ENCODE data around the gene NANOG. TPM values are rescaled to one million over a fixed set of nuclear protein-coding genes. Genes with fewer than 3 reads are reported as not detected.
A peak's percentile ranks its signal among the peaks of the same experiment; 100 is the strongest.
"Not testable (repeated sequence)": the region's sequence is repeated elsewhere in the genome, so short reads cannot be mapped to it uniquely, and the experiment has no call there.

NANOG gene
- total RNA-seq, result not detected in 2 replicates

GRCh38 chr12:7788884-7789528, at the start of gene NANOG:
NANOG (plus strand) TSS chr12:7789402; CDS start chr12:7789615, 213 bp downstream.
- DNase-seq (ENCODE audit: low read depth in 2 of 2), result not testable (repeated sequence)

GRCh38 chr12:7747246-7747645, 42.0 kb upstream of the NANOG start, which contains the start of gene CLEC4C:
CLEC4C (minus strand) TSS chr12:7747375; CDS start chr12:7747348, 27 bp downstream.
- no peak for DNase-seq (ENCODE audit: low read depth in 2 of 2)

GRCh38 chr12:7748852-7749251, 40.4 kb upstream of the NANOG start:
- no peak for DNase-seq (ENCODE audit: low read depth in 2 of 2)

GRCh38 chr12:7749442-7749841, 39.8 kb upstream of the NANOG start:
- no peak for DNase-seq (ENCODE audit: low read depth in 2 of 2)

- DNase-seq (ENCODE audit: low read depth in 2 of 2), result no peak
Measured at GRCh38 chr12:7750350-7750749, 38.9 kb upstream of the NANOG start.

GRCh38 chr12:7751394-7751793, 37.8 kb upstream of the NANOG start:
- no peak for DNase-seq (ENCODE audit: low read depth in 2 of 2)

- not testable (repeated sequence) for DNase-seq (ENCODE audit: low read depth in 2 of 2)
Measured at GRCh38 chr12:7751941-7752922, 37.0 kb upstream of the NANOG start.

GRCh38 chr12:7755668-7756067, 33.5 kb upstream of the NANOG start:
- DNase-seq (ENCODE audit: low read depth in 2 of 2), result not testable (repeated sequence)

- DNase-seq (ENCODE audit: low read depth in 2 of 2), result no peak
Measured at GRCh38 chr12:7756993-7757392, 32.2 kb upstream of the NANOG start.

GRCh38 chr12:7758766-7759140, 30.4 kb upstream of the NANOG start:
- DNase-seq (ENCODE audit: low read depth in 2 of 2), result no peak

GRCh38 chr12:7769999-7770398, 19.2 kb upstream of the NANOG start:
- DNase-seq (ENCODE audit: low read depth in 2 of 2), result no peak

GRCh38 chr12:7781274-7781673, 7.9 kb upstream of the NANOG start:
- no peak for DNase-seq (ENCODE audit: low read depth in 2 of 2)

- no peak for DNase-seq (ENCODE audit: low read depth in 2 of 2)
Measured at GRCh38 chr12:7782055-7782454, 7.1 kb upstream of the NANOG start.

GRCh38 chr12:7783433-7783832, 5.8 kb upstream of the NANOG start:
- not testable (repeated sequence) for DNase-seq (ENCODE audit: low read depth in 2 of 2)

GRCh38 chr12:7784701-7785100, 4.5 kb upstream of the NANOG start:
- DNase-seq (ENCODE audit: low read depth in 2 of 2), result no peak

GRCh38 chr12:7787574-7788293, 1.5 kb upstream of the NANOG start:
- DNase-seq (ENCODE audit: low read depth in 2 of 2), result no peak

GRCh38 chr12:7788294-7788660, 925 bp upstream of the NANOG start:
- DNase-seq (ENCODE audit: low read depth in 2 of 2), result no peak

GRCh38 chr12:7793211-7793610, 4.0 kb downstream of the NANOG start:
- DNase-seq (ENCODE audit: low read depth in 2 of 2), result no peak

- not testable (repeated sequence) for DNase-seq (ENCODE audit: low read depth in 2 of 2)
Measured at GRCh38 chr12:7797269-7797668, 8.1 kb downstream of the NANOG start.

- DNase-seq (ENCODE audit: low read depth in 2 of 2), result peak in 1 of 2 donors; percentile 3
Measured at GRCh38 chr12:7797698-7798398, 8.6 kb downstream of the NANOG start.

GRCh38 chr12:7798750-7799308, 9.6 kb downstream of the NANOG start:
- DNase-seq (ENCODE audit: low read depth in 2 of 2), result not testable (repeated sequence)
